Mucosa of stomach (tissue), 1 donor: ENCODE results near the gene SLC2A13.

Experiments used
- H3K27me3 ChIP-seq: one replicate; pipeline ENCODE4 v1.7.0; 2013; ENCODE audit warnings: mild to moderate bottlenecking, low read length; ENCODE audit not compliant: control insufficient read depth, insufficient read depth
- H3K36me3 ChIP-seq: one replicate; pipeline ENCODE4 v1.7.0; 2013; ENCODE audit warnings: low read length; ENCODE audit not compliant: control insufficient read depth, insufficient read depth
- H3K4me1 ChIP-seq: one replicate; pipeline ENCODE4 v1.7.0; 2013; ENCODE audit warnings: mild to moderate bottlenecking, low read length; ENCODE audit not compliant: control insufficient read depth, insufficient read depth
- H3K4me3 ChIP-seq: one replicate; pipeline ENCODE4 v1.7.0; 2013; ENCODE audit warnings: low read length
- H3K9ac ChIP-seq: one replicate; pipeline ENCODE4 v1.7.0; 2013; ENCODE audit warnings: mild to moderate bottlenecking, low read length, moderate library complexity
- H3K9me3 ChIP-seq: one replicate; pipeline ENCODE4 v1.7.0; 2013; ENCODE audit warnings: mild to moderate bottlenecking, low read length, moderate library complexity; ENCODE audit not compliant: control insufficient read depth
- donor health status: Pancreatic carcinoma.

SLC2A13 gene

GRCh38 chr12:40127408-40127807 lies 21.5 kb upstream of the SLC2A13 start:
- Histone ChIP-seq H3K9ac (no peak overlapping the region), H3K36me3 (no peaks in the 10 kb centered on the region), H3K9me3 (no peaks in the 10 kb centered on the region), H3K4me1 (no peaks in the 10 kb centered on the region), H3K4me3 (no peak overlapping the region), H3K27me3 (no peaks in the 10 kb centered on the region)

DNA sequence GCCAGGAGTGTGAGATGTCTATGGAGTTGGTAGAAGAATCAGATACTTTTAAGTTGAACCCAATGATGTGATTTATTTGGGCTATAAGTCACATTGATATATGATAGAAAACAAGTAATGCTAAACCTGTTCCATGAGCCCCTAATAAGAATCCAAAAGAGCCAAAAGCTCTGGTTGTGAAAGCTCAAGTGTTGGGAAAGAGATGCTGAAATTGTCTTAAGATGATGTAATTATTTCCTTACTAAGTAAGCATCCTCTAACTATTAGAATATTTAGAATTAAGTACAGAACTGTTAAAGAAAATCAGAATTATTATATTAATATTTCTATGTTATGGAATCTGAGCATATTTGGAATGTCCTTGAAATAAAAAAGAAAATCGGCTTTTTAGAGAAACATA lies 17.6 kb upstream of the SLC2A13 start:
- Histone ChIP-seq H3K9ac (no peak overlapping the region), H3K27me3 (no peaks in the 10 kb centered on the region), H3K9me3 (no peaks in the 10 kb centered on the region), H3K36me3 (no peaks in the 10 kb centered on the region), H3K4me3 (no peak overlapping the region), H3K4me1 (no peaks in the 10 kb centered on the region)

GRCh38 chr12:40122842-40123241 lies 17.0 kb upstream of the SLC2A13 start:
- Histone ChIP-seq H3K4me1 (no peaks in the 10 kb centered on the region), H3K9ac (no peak overlapping the region), H3K9me3 (no peaks in the 10 kb centered on the region), H3K4me3 (no peak overlapping the region), H3K36me3 (no peaks in the 10 kb centered on the region), H3K27me3 (no peaks in the 10 kb centered on the region)

- no peak overlapping the region for H3K4me3 ChIP-seq
- H3K9ac ChIP-seq, result no peak overlapping the region
- no peaks in the 10 kb centered on the region for H3K27me3 ChIP-seq
- H3K9me3 ChIP-seq, result no peaks in the 10 kb centered on the region
- H3K36me3 ChIP-seq, result no peaks in the 10 kb centered on the region
- no peaks in the 10 kb centered on the region for H3K4me1 ChIP-seq
Measured at GRCh38 chr12:40117818-40118217, 11.9 kb upstream of the SLC2A13 start.

GRCh38 chr12:40110586-40110985 lies 4.7 kb upstream of the SLC2A13 start:
- Histone ChIP-seq H3K27me3 (peaks cover 6% of the 10 kb centered on the region), H3K9me3 (no peaks in the 10 kb centered on the region), H3K4me3 (no peak overlapping the region), H3K36me3 (no peaks in the 10 kb centered on the region), H3K4me1 (peaks cover 11% of the 10 kb centered on the region), H3K9ac (no peak overlapping the region)

DNA sequence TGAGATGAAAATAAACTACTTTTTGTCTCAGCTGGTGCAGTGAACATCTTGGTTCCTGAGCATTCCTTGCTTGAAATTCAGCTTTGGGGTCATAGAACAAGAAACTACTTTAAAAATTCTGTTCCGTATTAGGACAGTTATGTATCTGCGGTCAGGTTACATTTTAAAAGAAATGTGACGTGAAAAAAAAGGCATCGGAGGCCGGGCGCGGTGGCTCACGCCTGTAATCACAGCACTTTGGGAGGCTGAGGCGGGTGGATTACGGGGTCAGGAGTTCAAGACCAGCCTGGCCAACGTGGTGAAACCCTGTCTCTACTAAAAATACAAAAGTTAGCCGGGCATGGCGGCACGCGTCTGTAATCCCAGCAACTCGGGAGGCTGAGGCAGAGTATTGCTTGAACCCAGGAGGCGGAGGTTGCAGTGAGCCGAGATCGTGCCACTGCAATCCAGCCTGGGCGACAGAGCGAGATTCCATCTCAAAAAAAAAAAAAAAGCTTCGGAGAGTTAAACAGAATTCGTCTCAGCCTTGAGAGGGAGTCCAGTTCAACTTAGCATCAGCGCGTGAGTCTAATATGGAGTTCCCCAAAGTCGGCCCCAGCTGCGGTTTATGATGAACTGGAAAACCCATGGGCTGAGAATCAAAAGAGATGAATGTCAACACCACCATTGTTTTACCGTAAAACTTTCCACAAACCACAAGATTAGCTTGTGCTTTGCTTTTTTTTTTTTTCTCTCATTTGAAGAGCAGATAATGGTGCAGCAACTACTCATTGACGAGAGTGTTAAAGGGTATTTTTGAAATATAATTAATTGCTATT lies 2.1 kb upstream of the SLC2A13 start:
- Histone ChIP-seq H3K36me3 (no peaks in the 10 kb centered on the region), H3K4me3 (no peak overlapping the region), H3K27me3 (peaks cover 6% of the 10 kb centered on the region), H3K4me1 (peaks cover 26% of the 10 kb centered on the region), H3K9ac (no peak overlapping the region), H3K9me3 (no peaks in the 10 kb centered on the region)

GRCh38 chr12:40107098-40107802 lies 1.4 kb upstream of the SLC2A13 start:
- peaks cover 6% of the 10 kb centered on the region for H3K27me3 ChIP-seq
- H3K36me3 ChIP-seq, result no peaks in the 10 kb centered on the region
- H3K9me3 ChIP-seq, result no peaks in the 10 kb centered on the region
- peak overlapping the region; percentile 40 for H3K4me3 ChIP-seq
- peaks cover 28% of the 10 kb centered on the region for H3K4me1 ChIP-seq
- H3K9ac ChIP-seq, result no peak overlapping the region

DNA sequence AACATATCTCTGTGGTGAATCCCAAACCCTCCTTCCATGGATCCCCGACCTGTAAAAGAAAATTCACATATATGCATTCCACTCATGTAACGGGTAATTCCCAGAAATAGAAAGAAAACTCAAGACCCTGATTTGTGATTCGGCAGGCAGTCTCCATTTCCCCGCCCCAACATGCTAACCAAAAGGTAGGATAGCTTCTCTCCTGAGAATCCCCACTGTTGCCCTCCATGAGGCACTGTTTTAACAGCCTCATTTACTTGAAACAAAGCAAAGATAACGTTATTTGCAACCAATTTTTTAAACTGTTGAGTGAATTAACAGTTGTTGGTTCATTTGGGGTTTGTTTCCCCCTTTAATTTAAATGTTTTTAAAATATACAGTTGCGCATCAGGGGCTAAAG lies 774 bp upstream of the SLC2A13 start:
- no peak overlapping the region for H3K4me3 ChIP-seq
- H3K9ac ChIP-seq, result no peak overlapping the region
- H3K9me3 ChIP-seq, result no peaks in the 10 kb centered on the region
- peaks cover 6% of the 10 kb centered on the region for H3K27me3 ChIP-seq
- peaks cover 28% of the 10 kb centered on the region for H3K4me1 ChIP-seq
- H3K36me3 ChIP-seq, result no peaks in the 10 kb centered on the region

GRCh38 chr12:40106202-40106533 lies 287 bp upstream of the SLC2A13 start:
- H3K9ac ChIP-seq, result no peak overlapping the region
- peaks cover 28% of the 10 kb centered on the region for H3K4me1 ChIP-seq
- no peaks in the 10 kb centered on the region for H3K36me3 ChIP-seq

GRCh38 chr12:40105265-40105514 lies 691 bp downstream of the SLC2A13 start:
- Histone ChIP-seq H3K4me3 (peak overlapping the region; percentile 75), H3K9ac (peak overlapping the region; percentile 68), H3K36me3 (no peaks in the 10 kb centered on the region), H3K9me3 (no peaks in the 10 kb centered on the region), H3K27me3 (peaks cover 6% of the 10 kb centered on the region), H3K4me1 (peaks cover 28% of the 10 kb centered on the region)

More at GRCh38 chr12:40106202-40106533, 287 bp upstream of the SLC2A13 start:
- Histone ChIP-seq H3K27me3 (peaks cover 6% of the 10 kb centered on the region), H3K9me3 (no peaks in the 10 kb centered on the region), H3K4me3 (no peak overlapping the region)

- H3K27me3 ChIP-seq, result peaks cover 6% of the 10 kb centered on the region
- peaks cover 34% of the 10 kb centered on the region for H3K4me1 ChIP-seq
Measured at GRCh38 chr12:40104461-40105264, 1.2 kb downstream of the SLC2A13 start.

GRCh38 chr12:40103043-40103442 lies 2.8 kb downstream of the SLC2A13 start:
- Histone ChIP-seq H3K27me3 (no peaks in the 10 kb centered on the region), H3K4me3 (no peak overlapping the region), H3K9me3 (no peaks in the 10 kb centered on the region), H3K4me1 (peaks cover 38% of the 10 kb centered on the region), H3K9ac (no peak overlapping the region), H3K36me3 (no peaks in the 10 kb centered on the region)

More at GRCh38 chr12:40104461-40105264, 1.2 kb downstream of the SLC2A13 start:
- peak overlapping the region; percentile 75 for H3K4me3 ChIP-seq
- no peaks in the 10 kb centered on the region for H3K9me3 ChIP-seq
- no peaks in the 10 kb centered on the region for H3K36me3 ChIP-seq
- peak overlapping the region; percentile 68 for H3K9ac ChIP-seq
